C1 segment of cervical spinal cord (tissue), 14 donors: ENCODE results near the gene WASL.
A peak's percentile ranks its signal among the peaks of the same experiment; 100 is the strongest.

Experiments
- DNase-seq, 14 donors: peaks; one replicate each; lab custom pipeline; 2025; lab: John Stamatoyannopoulos, UW

The WASL gene

DNA sequence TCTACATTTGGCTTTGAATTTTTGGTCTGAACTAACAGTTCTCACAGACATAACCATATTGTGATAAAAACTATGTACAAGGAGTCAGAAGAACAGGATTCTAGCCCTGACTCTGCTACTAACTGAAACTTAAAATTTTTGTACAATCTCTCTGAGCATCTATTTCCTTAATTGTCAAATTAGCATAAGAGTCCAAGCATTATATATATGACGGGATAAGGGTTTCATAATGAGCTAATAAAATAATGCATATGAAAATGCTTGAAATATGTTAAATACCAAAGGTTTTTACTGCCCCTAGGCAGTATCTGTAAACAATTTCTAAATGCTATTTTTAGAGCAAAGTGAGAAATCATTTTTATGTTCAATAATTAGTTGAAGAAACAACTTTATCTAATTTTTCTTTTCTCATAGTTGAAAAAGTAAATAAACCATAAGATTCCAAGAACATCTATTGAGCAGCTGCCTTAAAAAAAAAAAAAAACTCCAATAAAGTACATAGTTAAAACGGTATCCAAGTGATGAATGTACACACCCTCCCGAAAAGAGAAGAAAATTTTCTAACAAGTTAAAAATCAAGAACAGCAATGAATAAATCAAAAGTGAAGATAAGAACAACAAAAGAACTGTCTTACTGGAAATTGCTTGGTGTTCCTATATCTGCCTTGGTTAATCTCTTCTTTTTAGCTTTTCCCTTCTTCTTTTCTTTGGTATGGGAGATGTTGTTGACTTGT, 52.7 kb downstream of the WASL start:
- no peak for DNase-seq

DNA sequence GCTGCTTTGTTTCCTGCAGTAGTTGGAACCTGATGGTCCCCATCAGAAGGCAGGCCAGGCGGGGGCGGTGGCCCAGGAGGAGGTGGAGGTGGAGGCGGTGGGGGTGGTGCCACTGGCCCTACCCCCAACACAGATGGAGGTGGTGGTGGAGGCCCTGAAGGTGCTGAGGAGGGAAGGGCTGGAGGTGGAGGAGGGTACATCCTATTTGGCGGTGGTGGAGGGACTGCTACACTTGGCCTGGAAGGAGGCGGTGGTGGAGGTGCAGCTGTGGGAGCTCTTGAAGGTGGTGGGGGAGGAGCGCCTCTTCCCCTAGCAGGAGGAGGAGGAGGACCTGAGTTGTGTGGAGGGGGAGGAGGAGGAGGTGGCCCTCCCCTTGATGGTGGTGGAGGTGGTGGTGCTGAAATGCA, 56.3 kb downstream of the WASL start:
- DNase-seq: no peak

DNA sequence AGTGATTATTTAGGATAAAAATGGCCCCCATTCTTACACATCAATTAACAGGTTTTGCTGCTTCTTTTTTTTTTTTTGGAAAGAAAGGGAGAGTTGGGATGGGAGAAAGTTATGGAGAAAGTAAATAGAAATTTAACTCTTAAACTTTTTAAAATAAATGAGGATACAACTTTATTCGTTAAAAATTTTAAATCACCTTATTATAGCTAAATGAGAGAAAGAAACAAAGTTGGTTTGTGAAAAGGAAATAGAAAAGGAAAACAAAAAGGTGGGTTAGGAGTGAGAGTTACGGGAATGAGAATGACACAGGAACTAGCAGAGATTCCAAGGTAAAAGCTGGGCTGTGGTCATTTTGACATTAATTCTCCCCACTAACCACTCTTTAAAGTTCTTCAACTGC, 58.3 kb downstream of the WASL start:
- no peak for DNase-seq

DNA sequence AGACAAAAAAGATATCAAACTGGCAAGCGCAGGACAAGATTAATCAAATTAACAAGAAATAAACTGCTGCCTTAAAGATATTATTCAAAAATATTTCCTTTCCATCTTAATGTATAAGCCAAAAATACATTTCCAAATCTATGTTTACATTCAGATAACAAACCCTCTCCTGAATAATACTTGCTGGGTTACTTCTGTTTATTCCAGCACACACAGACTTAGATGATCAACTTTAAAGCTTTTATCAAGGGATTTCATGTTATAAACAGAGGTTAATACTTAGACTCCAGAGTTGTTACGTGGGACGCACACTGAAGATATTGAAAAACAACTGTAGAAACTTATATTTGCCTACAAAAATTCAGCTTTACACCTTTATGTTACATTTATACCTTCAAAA, 59.6 kb downstream of the WASL start:
- no peak for DNase-seq

DNA sequence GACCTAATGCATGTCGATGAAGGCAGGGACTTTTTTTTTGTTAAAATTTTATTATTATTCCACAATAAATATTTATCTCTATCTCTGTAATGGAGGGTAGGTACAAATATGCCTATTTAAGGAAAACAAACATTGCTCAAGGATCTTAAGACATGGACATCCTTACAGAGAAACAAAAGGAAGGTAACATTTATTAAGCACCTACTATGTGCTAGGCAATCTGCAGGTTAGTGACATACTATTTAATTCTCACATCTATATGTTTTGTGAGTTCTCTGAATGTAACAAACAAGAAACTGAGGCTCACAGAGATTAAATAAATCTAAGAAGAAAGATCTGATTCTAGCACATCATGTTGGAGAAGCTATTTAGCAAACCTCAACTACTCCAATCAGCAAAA, 61.1 kb downstream of the WASL start:
- DNase-seq: no peak

DNA sequence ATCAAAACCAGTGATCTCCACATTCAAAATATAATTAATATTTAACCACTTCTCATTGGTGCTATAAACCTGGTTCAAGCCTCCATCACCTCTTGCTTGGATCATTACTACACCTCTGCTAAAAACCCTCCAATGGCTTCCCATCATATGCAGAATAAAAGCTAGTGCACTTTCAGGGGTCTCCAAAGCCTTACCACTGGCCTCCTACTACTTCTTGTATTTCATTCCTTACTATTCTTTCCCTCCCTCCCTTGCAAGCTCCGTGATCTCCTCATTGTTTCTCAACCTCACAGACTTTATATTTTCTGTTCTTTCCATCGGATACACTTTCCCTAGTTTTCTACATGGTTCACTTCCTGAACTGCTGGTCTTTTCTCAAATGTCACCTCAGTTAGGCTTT, 61.6 kb downstream of the WASL start:
- no peak for DNase-seq

DNA sequence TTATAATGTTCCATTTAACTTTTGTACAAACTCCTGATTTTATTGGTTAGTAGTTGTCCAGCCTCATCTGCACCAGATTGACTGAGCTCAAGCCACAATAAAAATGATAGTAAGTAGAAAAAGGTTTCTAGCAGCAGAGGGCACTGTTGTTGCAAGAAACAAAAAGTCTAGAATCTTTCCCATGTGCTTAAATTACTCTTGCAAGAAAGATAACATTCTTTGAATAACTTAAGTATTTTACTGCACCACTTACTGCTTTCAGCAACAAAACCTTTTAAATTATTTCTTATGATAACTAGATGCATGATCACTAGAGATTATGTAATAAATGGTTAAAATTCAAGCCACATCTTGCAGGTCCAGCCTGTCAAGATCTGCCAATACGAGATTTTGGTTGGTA, 66.1 kb downstream of the WASL start:
- DNase-seq: peak in 1 of 14 donors; percentile 8

DNA sequence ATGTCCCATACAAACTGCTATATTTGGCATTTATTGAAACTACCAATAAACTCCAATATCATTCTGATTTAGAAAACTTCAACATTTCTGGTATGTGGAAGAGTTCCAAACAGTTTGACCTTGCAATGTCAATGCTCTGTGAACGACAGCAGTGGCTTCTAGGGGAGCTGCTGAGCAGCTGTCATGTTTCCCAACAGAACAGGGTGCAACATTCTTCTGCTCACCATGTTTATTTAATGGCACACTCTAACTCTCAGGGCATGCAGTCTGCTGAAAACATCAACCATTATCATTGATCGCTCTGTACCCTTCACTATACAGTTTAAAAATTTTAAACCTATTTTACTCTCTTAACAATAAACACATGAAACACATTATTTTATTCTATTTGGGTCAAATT, 67.2 kb downstream of the WASL start:
- DNase-seq: no peak

DNA sequence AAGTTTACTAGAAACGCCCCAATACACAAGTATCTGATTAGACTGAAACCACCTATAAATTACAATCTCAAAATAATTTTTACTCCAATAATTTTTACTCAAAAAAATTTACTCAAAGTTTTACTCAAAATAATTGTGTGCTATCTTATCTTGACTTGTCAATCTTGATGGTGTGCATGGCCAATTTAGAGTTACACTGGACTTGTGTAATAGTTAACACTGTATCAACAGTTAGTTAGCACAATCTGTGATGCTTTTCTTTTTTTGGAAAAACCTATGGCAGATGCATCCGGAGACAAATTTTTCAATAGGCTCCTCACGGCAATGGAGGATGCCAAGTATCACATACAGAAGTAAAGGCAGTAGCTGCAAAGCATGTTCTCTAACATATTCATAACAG, 68.2 kb downstream of the WASL start:
- no peak for DNase-seq

DNA sequence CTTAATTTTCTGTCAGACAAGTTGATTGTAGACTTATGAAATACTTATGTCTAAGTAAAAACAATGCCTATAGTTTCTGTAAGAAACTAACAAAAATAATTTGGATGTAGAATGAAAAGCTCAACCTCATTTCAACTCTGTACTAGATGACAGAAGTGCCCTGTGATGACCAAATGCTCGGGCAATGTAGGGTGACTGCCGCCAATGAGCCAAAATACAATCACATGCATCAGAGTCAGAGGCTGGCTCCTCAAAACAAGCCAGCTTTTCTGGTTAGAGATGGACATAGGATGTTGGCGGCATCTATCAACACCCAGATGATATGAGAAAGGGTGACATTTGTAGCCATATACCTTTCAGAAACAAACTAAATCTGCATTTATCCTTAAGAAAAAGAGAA, 69.2 kb downstream of the WASL start:
- no peak for DNase-seq

DNA sequence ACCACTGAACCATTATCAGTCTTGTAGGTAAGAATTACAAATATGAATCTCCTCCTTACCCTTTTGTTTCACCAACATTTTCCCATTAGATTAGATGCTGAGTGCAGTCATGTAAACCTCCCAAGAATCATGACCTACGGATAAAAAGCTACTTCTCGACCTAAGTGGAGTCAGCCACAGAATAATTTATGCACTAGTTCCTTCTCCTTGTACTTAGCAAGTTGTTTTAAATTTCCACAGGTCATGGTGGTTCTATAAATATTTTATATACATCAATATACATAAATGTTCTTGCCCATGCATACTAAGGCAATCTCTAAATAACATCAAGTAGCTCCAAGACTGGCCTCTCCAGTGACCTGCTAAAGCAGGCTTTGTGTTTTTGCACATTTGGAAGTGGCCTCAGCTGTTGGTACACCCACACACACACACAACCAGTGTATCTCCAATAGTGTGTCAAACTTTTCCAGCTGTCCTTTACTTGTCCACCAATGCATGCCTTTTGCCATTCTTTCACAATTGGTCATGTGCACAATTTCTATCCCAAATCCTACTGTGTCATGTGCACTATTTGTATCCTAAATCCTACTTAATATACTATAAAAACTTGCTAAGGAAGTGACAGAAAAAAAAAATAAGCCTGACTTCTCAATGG, 71.6 kb downstream of the WASL start:
- DNase-seq: no peak

DNA sequence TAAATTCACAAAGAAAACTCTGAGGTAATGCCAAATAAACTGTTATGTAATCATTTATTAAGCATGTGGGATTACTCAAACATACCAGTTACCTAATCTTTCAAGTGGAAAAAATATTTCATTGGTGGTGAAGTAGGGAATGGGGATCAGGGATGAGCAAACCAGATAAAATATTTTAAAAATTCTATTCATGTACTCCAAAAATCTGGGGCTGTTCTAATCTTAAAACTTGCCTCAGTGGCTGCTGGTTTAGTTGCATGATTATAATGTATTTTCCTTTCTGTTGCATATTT, 73.7 kb downstream of the WASL start:
- no peak for DNase-seq

DNA sequence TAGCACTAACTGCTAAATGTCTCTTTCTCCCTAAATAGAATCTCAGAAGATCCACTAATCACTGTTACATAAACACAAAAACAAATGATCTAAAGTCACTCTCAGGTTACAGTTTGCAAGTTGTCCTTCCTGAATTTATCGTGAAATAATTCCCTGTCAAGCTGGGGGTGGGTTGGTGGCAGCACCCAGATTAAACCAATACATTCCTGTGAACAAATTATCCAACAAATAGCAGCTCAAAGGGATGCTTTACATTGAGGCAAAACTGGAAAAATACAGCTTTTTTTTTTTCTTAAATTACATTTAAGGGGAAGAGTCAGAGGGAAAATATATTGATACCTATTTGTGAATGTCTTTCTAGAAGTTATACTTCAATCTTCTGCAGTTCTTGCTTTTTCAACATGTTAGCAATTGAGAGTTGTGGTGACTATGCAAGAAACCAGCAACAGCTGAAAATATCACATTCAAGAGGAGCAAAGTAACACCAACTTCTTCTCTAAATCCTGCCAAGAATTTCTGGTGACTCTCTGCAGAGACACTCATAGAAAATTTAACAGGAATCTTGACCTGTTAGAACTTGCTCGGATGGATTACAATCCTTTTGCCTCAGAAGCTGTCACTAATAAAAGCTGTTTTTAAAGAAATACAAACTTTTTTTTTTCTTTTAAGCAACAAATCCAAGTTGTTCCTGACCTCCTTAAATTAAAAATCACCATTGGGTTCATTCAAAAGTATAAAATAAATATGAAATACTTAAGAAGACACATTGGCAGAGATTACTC, 74.2 kb downstream of the WASL start:
- DNase-seq: no peak

DNA sequence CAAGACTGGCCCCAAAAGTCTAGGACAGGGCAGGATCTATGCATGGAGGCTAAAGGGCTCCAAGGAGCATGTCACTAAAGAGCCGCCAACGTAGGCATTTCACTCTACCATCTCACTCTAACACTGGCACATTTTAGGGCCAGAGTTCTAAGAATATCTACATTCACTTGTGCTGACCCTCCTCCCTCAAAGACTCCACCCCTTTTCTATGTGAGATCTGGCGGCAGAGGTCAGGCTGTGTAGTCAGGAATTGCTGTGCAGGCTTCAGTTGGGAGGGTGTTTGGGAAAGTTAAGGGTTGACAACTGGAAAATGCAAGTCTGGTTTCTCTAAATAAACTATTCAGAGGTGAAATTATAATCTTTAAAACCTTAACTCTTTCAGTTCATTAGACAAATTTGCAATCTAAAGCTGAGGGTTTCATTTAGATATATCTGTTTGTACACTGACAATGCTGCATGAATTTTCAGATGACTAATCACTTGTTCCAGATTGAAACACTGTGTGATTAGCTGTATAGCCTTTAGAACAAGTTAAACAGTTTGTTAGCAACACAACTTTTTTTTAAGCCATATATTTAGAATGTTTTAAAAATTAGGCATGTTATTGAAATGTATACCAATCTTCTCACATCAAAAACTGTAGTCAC, 74.9 kb downstream of the WASL start:
- no peak for DNase-seq

DNA sequence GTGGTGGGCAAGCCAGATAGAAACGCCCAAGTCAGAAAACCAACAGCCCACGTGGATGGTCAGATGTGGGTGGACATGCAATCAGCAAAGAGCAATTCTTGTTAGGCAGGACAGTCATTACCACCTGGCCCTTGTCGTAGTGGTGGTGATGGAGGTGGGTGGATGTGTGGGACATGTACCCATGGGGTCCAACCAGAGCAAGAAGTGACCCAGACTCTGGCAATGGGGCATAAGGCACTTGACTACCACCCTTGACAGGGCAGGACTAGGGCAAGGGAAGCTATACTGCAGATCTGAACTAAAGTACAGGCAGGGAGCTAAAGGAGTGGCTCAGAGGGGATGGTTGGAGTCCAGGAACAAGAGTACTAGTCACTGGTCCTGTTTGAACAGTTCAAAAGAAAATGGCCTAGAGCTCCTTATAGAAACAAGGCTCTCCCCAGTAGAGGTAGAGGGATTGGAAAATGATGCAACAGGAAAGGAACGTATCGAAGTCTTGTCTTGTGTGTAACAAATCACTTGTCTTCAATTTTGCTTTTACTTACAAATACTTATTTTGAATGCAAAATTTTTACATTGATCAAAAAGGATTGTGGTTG, 75.6 kb downstream of the WASL start:
- DNase-seq: no peak

DNA sequence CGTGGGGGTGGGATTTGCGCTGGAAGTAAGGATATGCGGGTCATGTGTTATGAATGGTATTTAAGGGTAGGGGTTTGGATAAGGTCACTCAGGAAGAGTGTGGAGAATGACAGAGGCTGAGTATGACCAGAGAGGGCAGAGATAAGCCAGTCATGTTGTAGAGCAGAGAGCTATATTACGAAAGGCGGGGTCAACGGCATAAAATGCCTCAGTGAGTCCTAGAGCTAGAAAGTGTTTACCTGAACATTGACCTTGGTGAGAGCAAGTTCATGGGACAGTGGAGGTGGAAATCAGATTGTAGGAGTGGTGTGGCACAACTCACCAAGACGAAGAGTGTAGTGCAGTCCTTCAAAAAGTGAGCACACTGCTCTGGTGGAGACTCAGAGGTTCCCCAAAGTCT, 79.3 kb downstream of the WASL start:
- no peak for DNase-seq

DNA sequence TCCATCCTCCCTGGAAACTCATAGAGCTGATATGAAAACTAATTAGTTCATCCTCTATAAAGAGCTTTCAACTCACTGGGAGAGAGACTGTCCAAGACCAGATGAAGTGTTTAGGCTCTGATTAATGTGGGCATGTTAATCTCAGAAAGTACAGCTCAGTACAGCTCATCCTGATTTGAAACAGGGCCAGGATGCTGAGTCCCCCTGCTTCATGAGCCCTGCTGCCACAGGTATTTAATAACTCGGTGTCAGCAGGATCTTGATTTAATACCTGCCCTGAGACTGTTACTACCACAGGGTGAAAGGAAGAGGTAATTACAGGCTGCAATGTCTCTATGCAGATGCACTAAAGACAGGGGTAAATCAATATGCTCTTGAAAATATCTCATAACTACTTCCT, 82.3 kb downstream of the WASL start:
- DNase-seq: no peak

DNA sequence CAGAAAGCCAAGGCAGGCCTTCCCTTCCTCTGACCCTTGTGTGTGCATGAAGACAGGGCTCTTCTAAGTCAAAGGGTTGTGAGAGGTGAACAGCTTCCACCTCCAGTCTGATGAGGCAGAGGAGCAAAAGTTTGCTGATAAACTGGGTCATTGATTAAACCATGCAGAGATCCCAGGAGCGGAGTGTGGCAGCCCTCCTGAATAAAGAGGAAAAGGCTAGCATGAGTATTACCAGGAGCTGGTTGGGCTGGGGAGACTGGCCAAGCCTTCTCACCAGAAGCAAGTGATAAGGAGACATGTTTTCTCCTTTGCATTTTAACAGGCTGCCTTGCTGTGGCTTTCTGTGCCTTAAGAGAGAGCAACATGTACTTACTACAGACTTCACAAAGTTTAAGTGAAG, 82.9 kb downstream of the WASL start:
- no peak for DNase-seq

DNA sequence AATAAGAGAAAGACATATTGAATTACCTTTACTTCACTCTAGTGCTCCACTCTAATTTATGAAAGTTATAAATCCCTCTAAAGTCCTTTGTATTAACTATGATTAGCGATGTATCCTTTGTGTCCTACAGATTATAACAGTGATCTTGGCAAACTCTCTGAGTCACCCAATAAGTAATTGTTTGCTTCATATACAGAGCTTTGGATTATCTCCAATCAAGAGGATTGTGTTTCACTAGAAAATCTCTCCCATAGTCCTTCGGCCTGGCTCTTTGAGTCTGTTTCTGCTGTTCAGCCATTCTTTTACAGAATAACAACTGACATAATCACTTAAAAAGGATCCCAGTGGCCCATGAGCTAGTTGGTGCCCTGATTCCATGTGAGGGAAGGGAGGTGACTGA, 83.6 kb downstream of the WASL start:
- no peak for DNase-seq

DNA sequence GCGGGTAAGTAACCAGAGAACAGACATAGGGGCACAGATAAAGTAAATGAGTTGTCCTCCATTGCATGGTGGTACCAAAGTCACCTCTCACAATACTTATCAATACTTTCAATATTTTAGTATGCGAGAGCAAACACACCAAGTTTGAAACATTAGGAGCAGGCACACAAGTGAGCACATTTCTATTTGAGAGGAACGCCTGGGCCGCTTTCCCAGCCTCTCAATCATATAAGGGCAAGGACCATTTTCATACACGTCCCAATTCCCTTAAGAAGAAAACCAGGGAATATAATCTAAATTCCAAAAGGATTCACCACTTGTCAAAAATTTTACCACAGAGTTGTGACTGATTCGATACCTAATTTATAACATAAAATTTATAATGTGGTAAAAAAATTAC, 85.6 kb downstream of the WASL start:
- no peak for DNase-seq

DNA sequence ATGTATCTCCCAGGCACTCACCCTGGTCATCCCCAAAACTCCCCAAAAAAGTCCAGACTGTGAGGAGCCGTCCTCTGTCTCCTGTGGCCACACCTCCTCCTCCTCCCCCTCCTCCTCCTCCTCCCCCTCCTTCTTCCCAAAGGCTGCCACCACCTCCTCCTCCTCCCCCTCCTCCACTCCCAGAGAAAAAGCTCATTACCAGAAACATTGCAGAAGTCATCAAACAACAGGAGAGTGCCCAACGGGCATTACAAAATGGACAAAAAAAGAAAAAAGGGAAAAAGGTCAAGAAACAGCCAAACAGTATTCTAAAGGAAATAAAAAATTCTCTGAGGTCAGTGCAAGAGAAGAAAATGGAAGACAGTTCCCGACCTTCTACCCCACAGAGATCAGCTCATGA, 86.0 kb downstream of the WASL start:
- no peak for DNase-seq

DNA sequence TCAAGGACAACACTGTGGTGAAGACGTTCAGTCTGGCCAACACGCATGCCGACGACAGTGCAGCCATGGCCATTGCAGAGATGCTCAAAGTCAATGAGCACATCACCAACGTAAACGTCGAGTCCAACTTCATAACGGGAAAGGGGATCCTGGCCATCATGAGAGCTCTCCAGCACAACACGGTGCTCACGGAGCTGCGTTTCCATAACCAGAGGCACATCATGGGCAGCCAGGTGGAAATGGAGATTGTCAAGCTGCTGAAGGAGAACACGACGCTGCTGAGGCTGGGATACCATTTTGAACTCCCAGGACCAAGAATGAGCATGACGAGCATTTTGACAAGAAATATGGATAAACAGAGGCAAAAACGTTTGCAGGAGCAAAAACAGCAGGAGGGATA, 86.5 kb downstream of the WASL start:
- no peak for DNase-seq
